MG63 (cell line): ENCODE measurements around the gene CSF3R. TPM values are rescaled to one million over a fixed set of nuclear protein-coding genes. Genes with fewer than 3 reads are reported as not detected.
"Not testable (repeated sequence)": the region's sequence is repeated elsewhere in the genome, so short reads cannot be mapped to it uniquely, and the experiment has no call there.

ENCODE experiments used
- DNase-seq: peaks from one replicate; pipeline ENCODE4 v3.0.0-alpha.2; 2020
- H3K27me3 ChIP-seq: fragments of 250-450 bp; sonication (Bioruptor Pico); 2 replicates; pipeline ENCODE4 v1.5.1; 2020; ENCODE audit warnings: mild to moderate bottlenecking, moderate library complexity
- H3K36me3 ChIP-seq: fragments of 250-450 bp; sonication (Bioruptor Pico); 2 replicates; pipeline ENCODE4 v1.5.1; 2020; ENCODE audit warnings: mild to moderate bottlenecking, moderate library complexity
- H3K4me3 ChIP-seq: fragments of 250-450 bp; sonication (Bioruptor Pico); 2 replicates; pipeline ENCODE4 v1.5.1; 2020; ENCODE audit warnings: mild to moderate bottlenecking, moderate library complexity
- H3K9me3 ChIP-seq: fragments of 250-450 bp; sonication (Bioruptor Pico); 2 replicates; pipeline ENCODE4 v1.5.1; 2020; ENCODE audit warnings: mild to moderate bottlenecking, moderate library complexity
- total RNA-seq: library from RNA; depleted of rRNA; stranded (reverse); fragments of >200 nt; shearing (Covaris generic); gene quantifications from 2 replicates; pipeline ENCODE4 v1.2.3, GENCODE V29; 2014; ENCODE audit warnings: low replicate concordance

Gene CSF3R
- total RNA-seq, 1 experiment from 2014 or later: not detected

DNA sequence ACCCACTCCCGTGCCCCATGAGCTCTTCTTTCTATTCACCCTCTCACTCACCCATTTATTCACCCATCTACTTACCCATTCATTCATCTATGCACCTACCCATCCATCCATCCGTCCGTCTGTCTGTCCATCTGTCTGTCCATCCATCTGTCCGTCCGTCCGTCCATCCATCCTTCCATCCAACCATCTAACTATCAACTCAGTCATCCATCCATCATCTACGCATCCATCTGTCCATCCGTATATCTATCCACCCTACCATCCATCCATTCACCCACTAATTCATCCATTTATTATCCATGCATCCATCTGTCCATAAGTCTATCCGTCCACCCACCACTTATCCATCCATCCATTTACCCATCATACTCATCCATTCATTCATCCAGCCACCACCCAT lies 10.8 kb upstream of the CSF3R start:
- peaks cover 10% of the 10 kb centered on the region for H3K27me3 ChIP-seq
- DNase-seq: no peak
- no peaks in the 10 kb centered on the region for H3K9me3 ChIP-seq
- H3K36me3 ChIP-seq: no peaks in the 10 kb centered on the region
- no peak overlapping the region for H3K4me3 ChIP-seq

DNA sequence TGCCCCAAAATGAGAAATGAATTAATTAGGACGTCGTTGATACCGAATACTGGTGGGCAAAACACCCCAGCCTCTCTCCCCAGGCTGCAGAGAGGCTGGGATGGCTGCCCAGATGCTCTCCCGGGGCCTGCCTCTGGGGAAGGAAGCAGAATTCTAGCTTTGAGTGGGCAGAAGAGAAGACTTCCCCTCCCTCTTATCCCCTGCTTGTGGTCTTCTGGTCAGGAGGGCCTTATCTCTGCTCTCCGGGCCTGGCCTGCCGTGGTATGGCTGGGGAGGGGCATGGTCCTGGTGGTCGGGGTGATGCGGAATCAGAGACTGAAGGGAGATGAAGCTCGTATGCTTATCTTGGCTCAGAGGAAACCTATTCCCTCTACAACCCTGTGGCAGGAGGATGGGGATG lies 9.8 kb upstream of the CSF3R start:
- Histone ChIP-seq H3K9me3 (no peaks in the 10 kb centered on the region), H3K36me3 (no peaks in the 10 kb centered on the region), H3K4me3 (no peak overlapping the region), H3K27me3 (peaks cover 5% of the 10 kb centered on the region)
- DNase-seq: no peak

DNA sequence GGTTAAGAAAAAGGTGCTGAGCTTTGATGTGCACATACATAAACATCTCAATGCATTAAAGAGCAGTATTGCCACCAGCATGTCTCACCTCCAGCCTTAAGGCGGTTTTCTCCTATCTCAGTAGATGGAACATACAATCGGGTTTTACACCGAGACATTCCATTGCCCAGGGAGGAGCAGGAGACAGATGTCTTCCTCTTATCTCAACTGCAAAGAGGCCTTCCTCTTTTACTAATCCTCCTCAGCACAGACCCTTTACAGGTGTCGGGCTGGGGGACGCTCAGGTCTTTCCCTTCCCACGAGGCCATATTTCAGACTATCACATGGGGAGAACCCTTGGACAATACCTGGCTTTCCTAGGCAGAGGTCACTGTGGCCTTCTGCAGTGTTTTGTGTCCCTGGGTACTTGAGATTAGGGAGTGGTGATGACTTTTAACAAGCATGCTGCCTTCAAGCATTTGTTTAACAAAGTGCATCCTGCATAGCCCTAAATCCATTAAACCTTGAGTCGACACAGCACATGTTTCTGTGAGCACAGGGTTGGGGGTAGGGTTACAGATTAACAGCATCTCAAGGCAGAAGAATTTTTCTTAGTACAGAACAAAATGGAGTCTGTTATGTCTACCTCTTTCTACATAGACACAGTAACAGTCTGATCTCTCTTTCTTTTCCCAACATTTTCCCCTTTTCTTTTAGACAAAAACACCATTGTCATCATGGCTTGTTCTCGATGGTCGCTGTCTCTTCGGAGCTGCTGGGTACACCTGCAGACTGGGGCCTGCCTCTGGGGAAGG lies 6.7 kb upstream of the CSF3R start:
- H3K9me3 ChIP-seq, H3K27me3 ChIP-seq, DNase-seq, H3K4me3 ChIP-seq, H3K36me3 ChIP-seq: not testable (repeated sequence)

DNA sequence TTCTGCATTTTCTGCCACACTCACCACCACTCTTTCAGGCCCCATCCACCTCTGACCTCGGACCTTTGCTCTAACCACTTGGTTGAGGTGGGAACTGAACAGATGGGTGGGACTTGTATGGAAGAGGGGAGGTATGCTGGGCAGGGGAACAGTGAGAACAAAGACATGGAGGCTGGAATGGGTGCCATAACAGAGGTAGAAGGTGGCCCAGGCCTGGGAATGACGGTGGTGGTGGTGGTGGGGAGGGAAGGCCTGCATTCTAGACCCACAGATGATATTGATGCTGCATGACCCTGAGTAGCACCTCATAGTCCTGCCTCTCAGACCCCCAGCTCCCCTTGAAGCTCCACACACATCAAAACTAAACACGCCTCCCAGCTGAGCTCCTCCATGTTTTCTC lies 5.2 kb upstream of the CSF3R start:
- Histone ChIP-seq H3K36me3 (no peaks in the 10 kb centered on the region), H3K27me3 (no peaks in the 10 kb centered on the region; the same call in 1 of the 2 replicates), H3K9me3 (no peaks in the 10 kb centered on the region), H3K4me3 (no peak overlapping the region)
- DNase-seq: no peak

- H3K9me3 ChIP-seq, H3K4me3 ChIP-seq, DNase-seq, H3K36me3 ChIP-seq, H3K27me3 ChIP-seq: not testable (repeated sequence)
Observed at GRCh38 chr1:36487336-36487725, 4.6 kb upstream of the CSF3R start.

DNA sequence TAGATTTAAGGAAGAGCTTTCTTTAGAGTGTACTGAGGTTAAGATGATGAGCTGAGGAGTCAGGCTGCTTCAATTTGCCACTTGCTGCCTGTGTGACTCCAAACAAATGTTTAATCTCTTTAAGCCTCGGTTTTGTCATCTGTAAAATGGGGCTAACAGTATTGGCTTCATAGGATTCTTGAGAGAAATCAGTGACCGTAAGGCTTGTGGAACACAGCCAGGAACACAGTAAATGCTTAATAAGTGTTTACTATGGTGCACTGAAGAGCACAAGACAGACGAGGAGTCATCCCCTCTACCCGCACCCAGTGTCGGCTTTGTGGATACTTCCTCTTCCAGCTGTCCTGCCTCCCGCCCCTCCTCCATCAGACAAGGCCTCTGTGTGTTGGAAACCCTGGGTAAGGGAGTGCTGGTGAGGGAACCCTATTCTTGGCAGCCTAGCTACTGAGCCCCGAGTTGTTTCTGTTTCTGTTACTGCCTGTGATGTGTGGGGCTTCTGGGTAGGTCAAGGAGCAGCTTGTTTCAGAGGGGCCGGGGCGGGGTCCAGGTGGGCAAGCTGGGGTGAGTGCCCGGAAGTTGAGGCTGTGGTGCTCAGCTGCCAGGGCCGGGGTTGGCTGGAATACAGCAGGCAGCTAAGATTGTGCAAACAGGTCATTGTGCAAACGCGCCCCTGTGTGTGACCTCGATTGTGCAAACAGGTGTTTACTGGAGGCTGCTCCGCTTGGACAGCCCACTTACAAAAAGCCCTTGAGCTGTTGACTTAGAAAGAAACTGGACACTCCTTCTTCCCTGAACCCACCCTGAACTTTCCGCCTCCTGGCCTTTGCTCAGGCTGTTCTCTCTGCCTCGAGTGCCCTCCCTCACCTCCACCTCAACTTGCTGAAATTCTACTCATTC lies 4.0 kb upstream of the CSF3R start:
- Histone ChIP-seq H3K4me3 (no peak overlapping the region), H3K27me3 (no peaks in the 10 kb centered on the region), H3K9me3 (no peaks in the 10 kb centered on the region), H3K36me3 (no peaks in the 10 kb centered on the region)
- no peak for DNase-seq

DNA sequence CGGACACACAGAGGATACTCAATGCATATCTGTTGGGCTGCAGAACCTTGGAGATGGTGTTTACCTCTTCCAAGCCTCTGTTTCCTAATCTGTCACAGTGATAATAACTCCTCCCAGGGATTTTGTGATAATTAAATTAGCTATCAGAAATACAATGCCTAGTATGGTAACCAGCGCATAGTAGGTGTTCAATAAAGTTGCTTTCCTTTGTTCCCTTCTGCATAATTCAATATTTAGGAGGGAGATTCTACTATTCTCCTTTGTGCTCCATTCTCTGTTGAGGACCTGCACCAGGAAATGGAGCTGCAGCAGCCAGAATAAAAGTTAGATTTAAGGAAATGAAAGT lies 3.4 kb upstream of the CSF3R start:
- DNase-seq: no peak
- no peaks in the 10 kb centered on the region for H3K27me3 ChIP-seq
- no peaks in the 10 kb centered on the region for H3K9me3 ChIP-seq
- H3K36me3 ChIP-seq: no peaks in the 10 kb centered on the region
- no peak overlapping the region for H3K4me3 ChIP-seq

DNA sequence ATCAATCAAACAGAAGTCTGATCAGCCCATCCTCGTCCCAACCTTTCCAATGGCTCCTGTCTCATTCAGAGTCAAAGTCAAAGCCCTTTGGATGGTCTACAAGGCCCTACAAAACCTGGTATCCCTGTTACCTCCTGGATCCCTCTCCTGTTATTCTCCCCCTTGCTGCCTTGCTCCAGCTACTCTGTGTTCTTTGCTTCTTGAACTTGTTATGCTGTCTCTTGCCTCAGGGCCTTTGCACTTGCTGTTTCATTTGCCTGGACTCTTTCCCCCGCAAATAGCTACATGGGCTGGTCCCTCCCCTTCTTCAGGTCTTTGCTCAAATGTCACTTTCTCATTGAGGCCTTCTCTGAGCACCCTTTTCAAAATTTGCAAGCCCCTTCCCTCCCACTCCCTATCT lies 1.4 kb upstream of the CSF3R start:
- no peaks in the 10 kb centered on the region for H3K27me3 ChIP-seq
- no peaks in the 10 kb centered on the region for H3K36me3 ChIP-seq
- no peak for DNase-seq
- no peaks in the 10 kb centered on the region for H3K9me3 ChIP-seq
- H3K4me3 ChIP-seq: no peak overlapping the region

DNA sequence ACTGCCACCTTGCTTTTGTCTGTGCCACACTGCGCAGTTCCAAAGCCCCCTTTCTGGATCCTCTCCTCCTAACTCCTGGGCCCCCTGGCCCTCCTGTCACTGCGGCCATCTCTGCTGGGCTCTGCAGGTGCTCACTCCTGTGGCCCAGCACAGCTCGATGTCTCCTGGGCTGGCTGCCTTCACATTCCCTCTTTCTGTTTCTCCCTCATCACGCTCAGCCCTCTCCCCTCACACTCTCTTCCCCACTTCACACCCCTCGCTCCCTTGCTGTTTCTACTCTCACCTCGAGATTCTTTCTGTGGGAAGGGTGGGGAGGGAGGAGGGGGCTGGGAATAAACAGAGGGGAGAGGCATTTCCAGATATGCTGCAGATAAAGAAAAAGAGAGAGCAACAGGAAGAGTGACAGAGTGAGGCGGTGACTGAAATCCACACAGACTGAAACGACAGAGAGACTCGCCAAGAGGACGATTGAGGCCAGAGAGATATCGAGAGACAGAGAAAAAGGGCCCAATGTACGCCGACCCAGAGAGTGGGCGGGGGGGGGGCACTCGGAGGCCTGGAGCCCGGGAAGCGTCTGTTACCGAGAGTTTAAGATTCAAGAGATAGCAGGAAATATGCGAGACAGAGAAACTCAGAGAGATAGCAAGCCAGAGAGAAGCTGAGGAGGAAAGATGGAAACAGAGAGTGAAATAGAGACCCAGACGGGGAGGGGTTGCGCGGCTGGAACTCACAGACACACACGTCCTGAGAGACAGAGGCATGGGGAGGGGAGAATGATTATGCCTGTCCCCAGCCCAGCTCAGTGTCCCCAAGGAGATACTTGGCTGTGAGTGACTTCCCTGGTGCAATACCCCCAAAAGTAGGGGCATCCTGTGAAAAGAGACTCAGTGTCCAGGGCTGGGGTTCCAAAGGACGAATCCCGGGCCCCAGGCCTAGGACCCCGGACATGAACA lies 666 bp downstream of the CSF3R start:
- no peak overlapping the region for H3K4me3 ChIP-seq
- H3K36me3 ChIP-seq: no peaks in the 10 kb centered on the region
- no peaks in the 10 kb centered on the region for H3K9me3 ChIP-seq
- no peaks in the 10 kb centered on the region for H3K27me3 ChIP-seq
- DNase-seq: no peak

DNA sequence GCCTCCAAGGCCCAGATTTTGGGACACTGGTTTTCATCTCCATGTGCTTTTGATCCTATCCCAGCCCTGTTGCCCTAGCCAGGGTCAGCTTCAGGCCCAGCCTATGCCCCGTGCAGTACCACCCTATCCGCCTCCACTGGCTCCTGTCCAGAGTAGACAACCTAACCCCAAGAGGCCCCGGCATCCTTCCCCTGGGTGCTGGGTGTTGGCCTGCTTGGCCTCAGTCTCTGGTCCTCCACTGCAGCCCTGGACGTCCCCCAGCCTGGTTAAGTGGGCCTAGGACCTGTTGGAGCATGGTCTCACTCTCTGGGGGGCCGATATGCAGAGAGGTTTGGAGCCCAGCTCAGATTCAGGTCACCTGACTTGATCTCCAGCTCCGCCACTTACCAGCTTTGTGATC lies 1.6 kb downstream of the CSF3R start:
- no peaks in the 10 kb centered on the region for H3K36me3 ChIP-seq
- H3K9me3 ChIP-seq: no peaks in the 10 kb centered on the region
- DNase-seq: no peak
- H3K4me3 ChIP-seq: no peak overlapping the region
- H3K27me3 ChIP-seq: no peaks in the 10 kb centered on the region

GRCh38 chr1:36480161-36480560 lies 2.6 kb downstream of the CSF3R start:
- Histone ChIP-seq H3K4me3 (no peak overlapping the region), H3K36me3 (no peaks in the 10 kb centered on the region), H3K27me3 (no peaks in the 10 kb centered on the region), H3K9me3 (no peaks in the 10 kb centered on the region)
- no peak for DNase-seq

GRCh38 chr1:36479505-36480051 lies 3.1 kb downstream of the CSF3R start:
- no peak for DNase-seq
- H3K36me3 ChIP-seq: no peaks in the 10 kb centered on the region
- H3K9me3 ChIP-seq: no peaks in the 10 kb centered on the region
- no peaks in the 10 kb centered on the region for H3K27me3 ChIP-seq
- H3K4me3 ChIP-seq: no peak overlapping the region

- H3K4me3 ChIP-seq, H3K9me3 ChIP-seq, H3K36me3 ChIP-seq, H3K27me3 ChIP-seq, DNase-seq: not testable (repeated sequence)
Observed at GRCh38 chr1:36477615-36478014, 5.1 kb downstream of the CSF3R start.

GRCh38 chr1:36476945-36477344 lies 5.8 kb downstream of the CSF3R start:
- Histone ChIP-seq H3K27me3 (no peaks in the 10 kb centered on the region), H3K4me3 (no peak overlapping the region), H3K9me3 (no peaks in the 10 kb centered on the region), H3K36me3 (no peaks in the 10 kb centered on the region)
- no peak for DNase-seq

DNA sequence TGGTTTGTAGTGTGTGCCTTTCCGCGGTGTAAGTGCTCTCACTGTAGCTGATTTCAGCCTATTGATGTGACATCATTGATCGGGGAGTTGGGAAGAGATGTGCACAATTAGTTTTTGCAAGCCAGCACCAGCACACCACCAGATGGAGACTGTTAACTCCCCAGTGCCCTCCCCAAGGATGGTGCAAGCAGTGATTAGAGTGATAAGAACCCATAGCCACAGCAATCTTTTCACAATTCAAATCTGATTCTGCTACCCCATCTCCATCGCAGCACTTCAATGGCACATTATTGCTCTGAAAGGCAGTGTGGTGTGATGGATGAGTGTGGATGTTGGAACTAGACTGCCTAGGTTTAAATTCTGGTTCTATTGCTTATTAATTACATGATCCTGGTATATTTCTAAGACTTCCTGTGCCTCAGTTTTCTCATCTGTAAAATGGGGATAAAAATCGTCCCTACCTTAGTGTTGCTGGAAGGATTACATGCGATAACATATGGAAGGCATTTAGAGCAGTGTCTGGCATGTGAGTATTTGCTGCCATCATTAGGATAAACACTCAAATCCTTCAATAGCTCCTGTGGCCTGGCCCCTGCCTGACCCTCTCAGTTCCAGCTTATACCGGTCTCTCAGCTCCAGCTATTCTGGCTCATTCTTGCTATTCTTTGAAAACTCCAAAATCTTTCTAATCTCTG lies 6.7 kb downstream of the CSF3R start:
- H3K9me3 ChIP-seq: no peaks in the 10 kb centered on the region
- no peaks in the 10 kb centered on the region for H3K36me3 ChIP-seq
- H3K4me3 ChIP-seq: no peak overlapping the region
- no peak for DNase-seq
- no peaks in the 10 kb centered on the region for H3K27me3 ChIP-seq

DNA sequence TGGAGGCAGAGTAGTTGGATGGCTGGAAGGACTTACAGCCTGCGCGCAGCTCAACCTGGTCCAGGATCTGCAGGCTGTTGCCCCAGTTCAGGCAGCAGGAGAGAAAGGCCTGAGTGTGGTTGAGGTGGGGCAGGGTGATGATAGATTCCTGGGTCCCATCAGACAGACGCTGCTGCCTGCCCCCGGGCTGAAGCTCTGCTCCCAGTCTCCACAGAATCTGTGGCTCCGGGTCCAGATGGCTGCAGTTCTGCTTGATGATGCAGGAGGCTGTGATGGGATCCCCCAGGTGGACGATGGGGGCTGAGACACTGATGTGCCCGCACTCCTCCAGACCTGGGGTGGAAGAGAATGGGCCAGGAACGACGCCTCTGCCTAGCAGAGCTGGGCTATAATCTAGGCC lies 7.4 kb downstream of the CSF3R start:
- DNase-seq: no peak
- Histone ChIP-seq H3K4me3 (no peak overlapping the region), H3K27me3 (no peaks in the 10 kb centered on the region), H3K9me3 (no peaks in the 10 kb centered on the region), H3K36me3 (no peaks in the 10 kb centered on the region)
